A549 (cell line): Measurements from ENCODE around the gene PGGT1B. TPM values are rescaled to one million over a fixed set of nuclear protein-coding genes. Genes with fewer than 3 reads are reported as not detected.

Source experiments
- ATAC-seq, 2 experiments: fragments of 200-7000 bp in 1 of 2; fragments of >200 bp in 1 of 2; cut with Nextera tagmentation in 1 of 2; cut with Tn5 transposase in 1 of 2; 3 replicates each; pipeline versions ENCODE4 v1.8.0 to v1.9.1; 2018 to 2020; ENCODE audit warnings: mild to moderate bottlenecking in 1 of 2, moderate library complexity in 1 of 2
- CTCF ChIA-PET: fragments of 300-600 bp; sonication (Branson Sonifier 250); formaldehyde crosslinking; extraction: SDS; loops from one replicate; lab custom pipeline; 2021; ENCODE audit warnings: antibody characterized with exemption, inconsistent platforms; lab: Yijun Ruan, JAX
- POLR2A ChIA-PET: fragments of 350-600 bp; formaldehyde crosslinking; extraction: SDS; loops from one replicate; lab custom pipeline; 2021; ENCODE audit warnings: antibody characterized with exemption, inconsistent platforms; lab: Yijun Ruan, JAX
- DNase-seq, 2 experiments: peaks; one replicate each; pipeline versions ENCODE4 v3.0.0 to v3.0.0-alpha.2; 2011 to 2016; ENCODE audit warnings: low read depth in 1 of 2, low spot score in 1 of 2
- FAIRE-seq: peaks from 2 replicates; lab custom pipeline; 2011; peaks lifted over from hg19 to GRCh38; lab: Jason Lieb, UNC
- H3K27ac ChIP-seq, 2 experiments: fragments of >200 bp; sonication (Bioruptor Twin); formaldehyde crosslinking; 3 replicates each; pipeline ENCODE4 v1.5.1; 2016 to 2017
- H3K4me1 ChIP-seq: fragments of >200 bp; sonication (Bioruptor Twin); formaldehyde crosslinking; 3 replicates; pipeline ENCODE4 v1.6.1; 2016
- H3K4me2 ChIP-seq: fragments of >200 bp; sonication (Bioruptor Twin); formaldehyde crosslinking; 3 replicates; pipeline ENCODE4 v1.6.1; 2016
- H3K4me3 ChIP-seq: fragments of >200 bp; sonication (Bioruptor Twin); formaldehyde crosslinking; 3 replicates; pipeline ENCODE4 v1.5.1; 2016
- H3K9me3 ChIP-seq: fragments of >200 bp; sonication (Bioruptor Twin); formaldehyde crosslinking; 3 replicates; pipeline ENCODE4 v1.6.1; 2016
- ATOH8 ChIP-seq: fragments of 250-450 bp; sonication (Bioruptor Pico); IDR thresholded peaks from 2 replicates; pipeline ENCODE4 v1.5.0; 2020; ENCODE audit warnings: low read depth, mild to moderate bottlenecking, moderate library complexity
- BCL3 ChIP-seq: fragments of >200 bp; sonication (Bioruptor Twin); formaldehyde crosslinking; IDR thresholded peaks from 3 replicates; pipeline ENCODE4 v1.6.1; 2016
- BHLHE40 ChIP-seq: IDR thresholded peaks from 2 replicates; pipeline ENCODE4 v1.6.1; 2012; ENCODE audit warnings: low read depth, low read length, inconsistent platforms
- CHD4 ChIP-seq: fragments of 200-600 bp; sonication (generic); IDR thresholded peaks from 2 replicates; pipeline ENCODE4 v1.6.1; 2016; ENCODE audit warnings: antibody characterized with exemption, mild to moderate bottlenecking, borderline replicate concordance
- EHF ChIP-seq: fragments of 250-450 bp; sonication (Bioruptor Pico); IDR thresholded peaks from 2 replicates; pipeline ENCODE4 v1.5.0; 2020; ENCODE audit warnings: mild to moderate bottlenecking
- FOSB ChIP-seq: fragments of 250-450 bp; sonication (Bioruptor Pico); IDR thresholded peaks from 2 replicates; pipeline ENCODE4 v1.5.0; 2020; ENCODE audit warnings: mild to moderate bottlenecking, moderate library complexity
- FOSL2 ChIP-seq, 2 experiments: fragments of 450-650 bp in 1 of 2; fragments of >200 bp in 1 of 2; sonication (Bioruptor Twin) in 1 of 2; formaldehyde crosslinking; IDR thresholded peaks; 2 replicates each; pipeline versions ENCODE4 v1.5.0 to v1.6.1; 2016 to 2020; ENCODE audit warnings: mild to moderate bottlenecking in 1 of 2, moderate library complexity in 1 of 2
- HEYL ChIP-seq: fragments of 250-450 bp; sonication (Bioruptor Pico); IDR thresholded peaks from 2 replicates; pipeline ENCODE4 v1.8.0; 2021; ENCODE audit warnings: mild to moderate bottlenecking, moderate library complexity
- HOXA7 ChIP-seq: fragments of 250-450 bp; sonication (Bioruptor Pico); IDR thresholded peaks from 2 replicates; pipeline ENCODE4 v1.5.0; 2020; ENCODE audit warnings: mild to moderate bottlenecking, moderate library complexity
- HOXB13 ChIP-seq: fragments of 250-450 bp; sonication (Bioruptor Pico); IDR thresholded peaks from 2 replicates; pipeline ENCODE4 v1.5.0; 2020; ENCODE audit warnings: low read depth, mild to moderate bottlenecking, moderate library complexity
- JUNB ChIP-seq: fragments of >200 bp; sonication (Bioruptor Twin); formaldehyde crosslinking; IDR thresholded peaks from 2 replicates; pipeline ENCODE4 v1.6.1; 2016
- KDM1A ChIP-seq: fragments of 200-600 bp; sonication (generic); IDR thresholded peaks from 2 replicates; pipeline ENCODE4 v1.6.1; 2016; ENCODE audit warnings: low read depth, mild to moderate bottlenecking
- MAFK ChIP-seq: fragments of 450-650 bp; IDR thresholded peaks from 2 replicates; pipeline ENCODE4 v1.6.1; 2014; ENCODE audit not compliant: partially characterized antibody
- MYC ChIP-seq: IDR thresholded peaks from 2 replicates; pipeline ENCODE4 v1.6.1; 2012; ENCODE audit warnings: mild to moderate bottlenecking, inconsistent platforms, low read length, improper control_type of control experiment, borderline replicate concordance
- NFE2L2 ChIP-seq: fragments of 150-350 bp; conservative IDR thresholded peaks from 2 replicates; pipeline ENCODE4 v1.6.1; 2014; ENCODE audit warnings: low read length
- NPAS2 ChIP-seq: fragments of 250-450 bp; sonication (Bioruptor Pico); IDR thresholded peaks from 2 replicates; pipeline ENCODE4 v1.8.0; 2022; ENCODE audit warnings: mild to moderate bottlenecking, moderate library complexity, borderline replicate concordance
- NR3C1 ChIP-seq: fragments of >200 bp; sonication (Bioruptor Twin); formaldehyde crosslinking; IDR thresholded peaks from 3 replicates; pipeline ENCODE4 v1.6.1; 2017
- POLR2AphosphoS2 ChIP-seq: conservative IDR thresholded peaks from 2 replicates; pipeline ENCODE4 v1.6.1; 2012; ENCODE audit warnings: low read length, improper control_type of control experiment, inconsistent platforms
- RAD21 ChIP-seq, 2 experiments: fragments of >200 bp in 1 of 2; sonication (Bioruptor Twin) in 1 of 2; formaldehyde crosslinking in 1 of 2; IDR thresholded peaks in 1 of 2; conservative IDR thresholded peaks in 1 of 2; 2 replicates in 1 of 2; 3 replicates in 1 of 2; pipeline ENCODE4 v1.6.1; 2012 to 2018; ENCODE audit warnings: inconsistent platforms in 1 of 2
- REST ChIP-seq: fragments of 200-600 bp; sonication (generic); IDR thresholded peaks from 2 replicates; pipeline ENCODE4 v1.6.1; 2016; ENCODE audit warnings: antibody characterized with exemption, mild to moderate bottlenecking, moderate library complexity
- RNF2 ChIP-seq: fragments of 200-600 bp; sonication (generic); IDR thresholded peaks from 2 replicates; pipeline ENCODE4 v1.6.1; 2016; ENCODE audit warnings: low read depth, mild to moderate bottlenecking, antibody characterized with exemption, moderate library complexity, borderline replicate concordance
- ZNF302 ChIP-seq: fragments of 250-450 bp; sonication (Bioruptor Pico); IDR thresholded peaks from 2 replicates; pipeline ENCODE4 v1.9.0; 2021; ENCODE audit warnings: inconsistent platforms, mild to moderate bottlenecking, moderate library complexity
- WGBS: methylation state at CpG from one replicate; pipeline ENCODE4 v1.1.6; 2017; ENCODE audit errors: missing lambda C conversion rate; 5-methylcytosine and 5-hydroxymethylcytosine counted together
- polyA plus RNA-seq, 4 experiments: library from polyadenylated mRNA; depleted of rRNA in 3 of 4; stranded (reverse); fragments of >200 nt; fragmentation: RNase III in 1 of 4; extraction: RNeasy Plus Mini Kit Qiagen cat#74134 plus additional on column Dnase treatment in 1 of 4; gene quantifications; 2 replicates in 3 of 4; 3 replicates in 1 of 4; pipeline ENCODE4 v1.2.3, GENCODE V29; 2011 to 2017
- TF ChIP-seq, protein P1 (sequence below): IDR thresholded peaks from 2 replicates; pipeline ENCODE4 v1.6.1; 2012
- TF ChIP-seq, protein P2 (sequence below): fragments of >200 bp; sonication (Bioruptor Twin); formaldehyde crosslinking; IDR thresholded peaks from 2 replicates; pipeline ENCODE4 v1.6.1; 2016
- TF ChIP-seq, protein P3 (sequence below): fragments of >200 bp; sonication (Bioruptor Twin); formaldehyde crosslinking; IDR thresholded peaks from 3 replicates; pipeline ENCODE4 v1.5.1; 2016

The PGGT1B gene
- polyA plus RNA-seq, 2 of the 4 experiments (the other 2 are of a cell fraction): 6.7 to 15.9 TPM

DNA sequence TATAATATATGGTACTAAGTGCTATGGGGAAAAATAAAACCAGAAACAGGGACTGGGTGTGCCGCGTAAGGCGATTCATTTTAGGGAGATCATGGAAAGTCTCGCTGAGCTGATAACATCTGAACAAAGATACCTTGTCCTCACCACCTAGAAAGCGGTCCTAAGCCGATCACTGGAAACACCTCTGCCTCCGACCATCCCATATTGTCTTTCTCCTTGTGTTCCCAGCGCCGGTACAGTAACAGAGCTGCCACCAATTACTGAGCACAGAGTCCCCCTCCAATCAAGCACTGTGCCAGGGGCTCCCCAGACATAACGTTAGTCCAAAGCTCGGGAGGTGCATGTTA is 33.1 kb upstream of the PGGT1B start:
- ChIA-PET POLR2A (interaction anchor here (0.8 to 1.3 kb wide), 6 partner anchors 10 to 329 kb away, joined by 3 to 9 read pairs (median 4); partner anchors contain the start of genes FEM1C, PGGT1B and TRIM36), CTCF (interaction anchor here (1.0 to 2.6 kb wide), 3 partner anchors 12 to 279 kb away, joined by 3 to 9 read pairs (median 4); no protein-coding TSS in a partner anchor)
- no peak for FAIRE-seq
- H3K9me3 ChIP-seq: no peaks in the 10 kb centered on the region
- H3K27ac ChIP-seq: peak overlapping the region; percentile 76 to 93
- peak; percentile 40 to 67; a peak in 5 of 6 replicates for ATAC-seq
- peaks cover 10% of the 10 kb centered on the region for H3K4me1 ChIP-seq
- H3K4me2 ChIP-seq: peak overlapping the region; percentile 95
- WGBS: 24% methylated on average over 11 of the region's 11 CpGs
- peak overlapping the region; percentile 72 for H3K4me3 ChIP-seq
- peak in 1 of 2 experiments; percentile 7 for DNase-seq
- TF ChIP-seq KDM1A (no peak), CHD4 (no peak), RAD21 (conservative IDR thresholded peaks at IDR 0.05 in 1 of 2, IDR thresholded peaks at IDR 0.05 in 1 of 2) (no peak), MYC (no peak), ZNF302 (no peak), MAFK (no peak), HOXA7 (CRISPR knock-in tag) (no peak), NPAS2 (CRISPR knock-in tag) (no peak), FOSB (no peak), HEYL (CRISPR knock-in tag) (no peak), HOXB13 (CRISPR knock-in tag) (no peak), JUNB (no peak), BHLHE40 (no peak), NR3C1 (no peak), EHF (CRISPR knock-in tag) (no peak), POLR2AphosphoS2 (no peak)
- TF ChIP-seq, protein P1, sequence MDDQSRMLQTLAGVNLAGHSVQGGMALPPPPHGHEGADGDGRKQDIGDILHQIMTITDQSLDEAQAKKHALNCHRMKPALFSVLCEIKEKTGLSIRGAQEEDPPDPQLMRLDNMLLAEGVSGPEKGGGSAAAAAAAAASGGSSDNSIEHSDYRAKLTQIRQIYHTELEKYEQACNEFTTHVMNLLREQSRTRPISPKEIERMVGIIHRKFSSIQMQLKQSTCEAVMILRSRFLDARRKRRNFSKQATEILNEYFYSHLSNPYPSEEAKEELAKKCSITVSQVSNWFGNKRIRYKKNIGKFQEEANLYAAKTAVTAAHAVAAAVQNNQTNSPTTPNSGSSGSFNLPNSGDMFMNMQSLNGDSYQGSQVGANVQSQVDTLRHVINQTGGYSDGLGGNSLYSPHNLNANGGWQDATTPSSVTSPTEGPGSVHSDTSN: no peak

GRCh38 chr5:115291397-115291796 is 28.7 kb upstream of the PGGT1B start:
- DNase-seq (no peak), FAIRE-seq (no peak), ATAC-seq (no peak)
- POLR2A ChIA-PET: no interaction called here
- CTCF ChIA-PET: no interaction called here
- Histone ChIP-seq H3K9me3 (no peaks in the 10 kb centered on the region), H3K4me3 (no peak overlapping the region), H3K4me2 (no peak overlapping the region), H3K4me1 (peaks cover 7% of the 10 kb centered on the region), H3K27ac (no peak overlapping the region)
- TF ChIP-seq BCL3: no peak
- peak; percentile 56 for TF ChIP-seq MAFK

DNA sequence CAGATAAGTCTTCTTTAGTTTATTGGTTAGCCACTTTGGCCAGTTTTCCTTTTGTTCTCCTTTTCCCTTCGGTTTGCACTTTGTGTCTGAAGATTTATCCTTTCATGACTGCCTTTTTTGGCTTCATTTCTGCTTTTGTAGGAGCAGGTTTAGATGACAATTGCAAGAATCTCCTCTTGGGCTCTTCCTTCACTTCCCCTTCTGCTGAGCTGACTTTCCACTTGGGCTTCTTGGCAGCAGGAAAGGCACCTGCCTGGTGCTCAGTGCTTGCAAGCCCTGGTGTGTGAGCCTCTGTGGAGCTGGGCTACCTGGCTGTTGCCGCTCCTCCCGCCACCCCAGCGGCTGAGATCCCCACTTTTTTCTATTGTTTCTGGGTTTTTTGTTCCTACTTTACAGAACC is 26.4 kb upstream of the PGGT1B start:
- FAIRE-seq (no peak), DNase-seq (no peak), ATAC-seq (no peak)
- H3K9me3 ChIP-seq: no peaks in the 10 kb centered on the region
- WGBS: 87% methylated on average over 4 of the region's 4 CpGs
- POLR2A ChIA-PET: no interaction called here
- no peak overlapping the region for H3K4me2 ChIP-seq
- H3K4me1 ChIP-seq: no peaks in the 10 kb centered on the region
- H3K4me3 ChIP-seq: no peak overlapping the region
- CTCF ChIA-PET: no interaction called here
- H3K27ac ChIP-seq: no peak overlapping the region
- no peak for TF ChIP-seq NFE2L2
- TF ChIP-seq RAD21 (conservative IDR thresholded peaks at IDR 0.05 in 1 of 2, IDR thresholded peaks at IDR 0.05 in 1 of 2): no peak
- no peak for TF ChIP-seq REST
- no peak for TF ChIP-seq RNF2
- no peak for TF ChIP-seq FOSL2 (IDR thresholded peaks at IDR 0.05)
- no peak for TF ChIP-seq FOSL2 (CRISPR knock-in tag; IDR thresholded peaks at IDR 0.05)
- no peak for TF ChIP-seq NR3C1
- TF ChIP-seq, protein P2, sequence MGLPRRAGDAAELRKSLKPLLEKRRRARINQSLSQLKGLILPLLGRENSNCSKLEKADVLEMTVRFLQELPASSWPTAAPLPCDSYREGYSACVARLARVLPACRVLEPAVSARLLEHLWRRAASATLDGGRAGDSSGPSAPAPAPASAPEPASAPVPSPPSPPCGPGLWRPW: no peak
- no peak for TF ChIP-seq ATOH8
- TF ChIP-seq, protein P3, sequence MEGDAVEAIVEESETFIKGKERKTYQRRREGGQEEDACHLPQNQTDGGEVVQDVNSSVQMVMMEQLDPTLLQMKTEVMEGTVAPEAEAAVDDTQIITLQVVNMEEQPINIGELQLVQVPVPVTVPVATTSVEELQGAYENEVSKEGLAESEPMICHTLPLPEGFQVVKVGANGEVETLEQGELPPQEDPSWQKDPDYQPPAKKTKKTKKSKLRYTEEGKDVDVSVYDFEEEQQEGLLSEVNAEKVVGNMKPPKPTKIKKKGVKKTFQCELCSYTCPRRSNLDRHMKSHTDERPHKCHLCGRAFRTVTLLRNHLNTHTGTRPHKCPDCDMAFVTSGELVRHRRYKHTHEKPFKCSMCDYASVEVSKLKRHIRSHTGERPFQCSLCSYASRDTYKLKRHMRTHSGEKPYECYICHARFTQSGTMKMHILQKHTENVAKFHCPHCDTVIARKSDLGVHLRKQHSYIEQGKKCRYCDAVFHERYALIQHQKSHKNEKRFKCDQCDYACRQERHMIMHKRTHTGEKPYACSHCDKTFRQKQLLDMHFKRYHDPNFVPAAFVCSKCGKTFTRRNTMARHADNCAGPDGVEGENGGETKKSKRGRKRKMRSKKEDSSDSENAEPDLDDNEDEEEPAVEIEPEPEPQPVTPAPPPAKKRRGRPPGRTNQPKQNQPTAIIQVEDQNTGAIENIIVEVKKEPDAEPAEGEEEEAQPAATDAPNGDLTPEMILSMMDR: no peak
